CD4-positive, alpha-beta memory T cell (primary cell): Measurements from ENCODE around the gene COL13A1. TPM values are rescaled to one million over a fixed set of nuclear protein-coding genes. Genes with fewer than 3 reads are reported as not detected.

Experiments used
- CTCF ChIA-PET: fragments of 350-600 bp; sonication (Branson Sonifier 250); formaldehyde crosslinking; loops from one replicate; lab custom pipeline; 2021; ENCODE audit warnings: inconsistent platforms; ENCODE audit not compliant: partially characterized antibody; lab: Charles Lee
- POLR2A ChIA-PET: fragments of 350-600 bp; sonication (Branson Sonifier 250); formaldehyde crosslinking; loops from one replicate; lab custom pipeline; 2021; ENCODE audit not compliant: partially characterized antibody; lab: Charles Lee
- DNase-seq, 5 donors: peaks; one replicate each; pipeline versions ENCODE4 v3.0.0 to v3.0.0-alpha.2; 2020 to 2022; ENCODE audit warnings: mixed read lengths in 1 of 5
- H3K27ac ChIP-seq: one replicate; pipeline ENCODE4 v1.7.0; 2013; ENCODE audit warnings: low read depth, low read length
- H3K27me3 ChIP-seq: 2 replicates; pipeline ENCODE4 v1.7.0; 2013; ENCODE audit warnings: mild to moderate bottlenecking, low read length, moderate library complexity; ENCODE audit not compliant: insufficient read depth
- H3K36me3 ChIP-seq: 2 replicates; pipeline ENCODE4 v1.7.0; 2013; ENCODE audit warnings: mild to moderate bottlenecking, low read length, moderate library complexity; ENCODE audit not compliant: insufficient read depth
- H3K4me1 ChIP-seq: 2 replicates; pipeline ENCODE4 v1.7.0; 2013; ENCODE audit warnings: mild to moderate bottlenecking, low read length, moderate library complexity; ENCODE audit not compliant: insufficient read depth
- H3K4me3 ChIP-seq, 2 donors: one replicate each; pipeline ENCODE4 v1.7.0; 2013; ENCODE audit warnings: low read length in 2 of 2, mild to moderate bottlenecking in 1 of 2
- H3K9me3 ChIP-seq, 2 donors: one replicate each; pipeline ENCODE4 v1.7.0; 2013; ENCODE audit warnings: low read length in 2 of 2, control low read depth in 1 of 2; ENCODE audit not compliant: control insufficient read depth in 1 of 2
- H3K27ac Mint-ChIP-seq, 7 donors: one replicate each; pipeline ENCODE4 v1.8.0; 2020 to 2021; ENCODE audit warnings: mixed read lengths in 7 of 7, mild to moderate bottlenecking in 6 of 7, inconsistent platforms in 3 of 7, moderate library complexity in 3 of 7
- H3K27me3 Mint-ChIP-seq, 2 donors: one replicate each; pipeline ENCODE4 v1.8.0; 2020 to 2021; ENCODE audit warnings: mixed read lengths in 2 of 2
- H3K36me3 Mint-ChIP-seq, 2 donors: one replicate each; pipeline ENCODE4 v1.8.0; 2020 to 2021; ENCODE audit warnings: mixed read lengths in 2 of 2, inconsistent platforms in 1 of 2, mild to moderate bottlenecking in 1 of 2
- H3K4me1 Mint-ChIP-seq, 4 donors: one replicate each; pipeline ENCODE4 v1.8.0; 2020 to 2021; ENCODE audit warnings: mixed read lengths in 4 of 4, mild to moderate bottlenecking in 1 of 4
- H3K4me3 Mint-ChIP-seq, 8 donors: one replicate each; pipeline ENCODE4 v1.8.0; 2020 to 2021; ENCODE audit warnings: mixed read lengths in 8 of 8, mild to moderate bottlenecking in 7 of 8, moderate library complexity in 6 of 8, inconsistent platforms in 3 of 8
- H3K9me3 Mint-ChIP-seq, 8 donors: one replicate each; pipeline ENCODE4 v1.8.0; 2020 to 2021; ENCODE audit warnings: mixed read lengths in 8 of 8, mild to moderate bottlenecking in 5 of 8, inconsistent platforms in 3 of 8, moderate library complexity in 1 of 8
- intact Hi-C: fragments of 100-400 bp; cut with micrococcal nuclease; formaldehyde crosslinking; loops from one replicate; pipeline ENCODE4 v1.15.1; 2023
- polyA plus RNA-seq, 2 donors: library from polyadenylated mRNA; unstranded; fragments of 300-500 nt; fragmentation: Illumina TruSeq; gene quantifications; one replicate each; pipeline ENCODE4 v1.2.3, GENCODE V29; 2021
- total RNA-seq, 2 experiments: library from RNA; stranded (reverse); gene quantifications; one replicate each; pipeline ENCODE4 v1.2.3, GENCODE V29; 2021

COL13A1 gene
- total and polyA plus RNA-seq, 4 experiments from 2014 or later, result not detected

DNA sequence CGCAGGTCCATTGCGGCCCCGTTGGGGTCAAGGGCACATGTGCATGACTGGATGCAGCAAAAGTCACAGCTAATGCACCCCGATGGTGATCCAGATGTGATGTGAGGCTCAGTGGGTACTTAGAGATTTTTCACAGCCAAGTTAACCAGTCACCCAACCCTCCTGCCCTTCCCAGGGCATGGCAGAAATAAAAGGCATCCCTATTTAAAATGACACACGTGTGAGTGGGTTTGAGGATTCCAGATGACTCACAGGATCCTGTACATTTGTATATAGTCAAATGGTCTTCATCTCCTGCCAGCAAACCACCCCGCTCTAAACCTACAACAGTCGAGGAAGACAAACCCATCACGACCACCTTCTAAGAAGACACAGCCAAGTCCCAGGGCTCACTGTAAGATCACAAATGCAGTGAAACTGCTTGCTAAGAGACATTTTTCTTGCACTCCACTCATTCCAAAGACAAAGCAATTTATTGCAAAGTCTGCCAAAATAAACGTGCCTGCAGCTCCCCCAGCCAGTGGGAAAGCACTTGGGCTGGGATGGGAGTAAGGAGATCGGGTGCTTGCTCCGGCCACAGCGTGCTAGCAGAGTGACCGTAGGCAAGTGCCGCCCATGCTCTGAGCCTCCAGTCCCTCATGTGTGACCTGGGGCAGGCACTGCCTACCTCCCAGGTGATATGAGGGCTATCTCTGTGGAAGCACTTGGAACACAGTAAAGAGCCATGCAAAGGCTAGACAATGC lies 164.4 kb downstream of the COL13A1 start:
- Mint-ChIP-seq H3K27ac (peak overlapping the region in 1 of 7 donors; percentile 54), H3K9me3 (no peaks in the 10 kb centered on the region)
- intact Hi-C loops, result no loop called here

DNA sequence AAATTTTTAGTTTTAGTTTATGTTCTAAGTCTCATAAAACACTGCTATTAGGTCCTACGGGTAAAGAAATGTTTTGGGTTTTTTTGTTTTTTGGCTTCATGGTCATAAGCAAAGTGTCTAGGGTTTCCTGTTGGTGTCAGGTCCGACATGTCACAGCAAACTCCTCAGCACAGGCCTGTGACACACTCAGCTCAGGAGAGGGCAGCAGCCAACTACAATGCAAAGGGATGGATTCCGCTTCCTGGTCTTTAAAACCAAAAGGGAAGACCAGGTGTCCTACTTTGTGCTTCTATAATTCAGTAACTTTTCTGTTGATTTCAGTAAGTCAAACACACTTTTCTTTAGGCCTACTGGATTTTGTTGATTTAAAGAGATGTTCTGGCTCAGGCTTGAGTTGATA lies 167.1 kb downstream of the COL13A1 start:
- intact Hi-C loops, result no loop called here
- Histone ChIP-seq H3K27me3 (no peaks in the 10 kb centered on the region), H3K36me3 (no peaks in the 10 kb centered on the region), H3K9me3 (no peaks in the 10 kb centered on the region), H3K4me3 (no peak overlapping the region), H3K4me1 (no peaks in the 10 kb centered on the region), H3K27ac (no peak overlapping the region)
- no peaks in the 10 kb centered on the region for H3K4me1 Mint-ChIP-seq
- H3K36me3 Mint-ChIP-seq, result no peaks in the 10 kb centered on the region
- POLR2A ChIA-PET, result no interaction called here
- H3K4me3 Mint-ChIP-seq, result no peak overlapping the region
- CTCF ChIA-PET, result no interaction called here
- no peaks in the 10 kb centered on the region for H3K9me3 Mint-ChIP-seq
- H3K27me3 Mint-ChIP-seq, result peaks cover 25% of the 10 kb centered on the region in 2 donors
- DNase-seq, result no peak
- no peak overlapping the region for H3K27ac Mint-ChIP-seq

More for the DNA sequence above, 164.4 kb downstream of the COL13A1 start:
- H3K9me3 ChIP-seq, result no peaks in the 10 kb centered on the region
- no peaks in the 10 kb centered on the region for H3K36me3 Mint-ChIP-seq
- no peak for DNase-seq
- no peak overlapping the region for H3K4me3 ChIP-seq
- no peaks in the 10 kb centered on the region for H3K36me3 ChIP-seq
- ChIA-PET POLR2A (no interaction called here), CTCF (interaction anchor here (1.2 kb wide), 1 partner anchor 8 kb away, joined by 3 read pairs; no protein-coding TSS in a partner anchor)
- no peak overlapping the region for H3K4me3 Mint-ChIP-seq
- no peak overlapping the region for H3K27ac ChIP-seq
- no peaks in the 10 kb centered on the region for H3K4me1 ChIP-seq
- peaks cover 19 to 34% of the 10 kb centered on the region in 2 donors for H3K27me3 Mint-ChIP-seq
- H3K4me1 Mint-ChIP-seq, result no peaks in the 10 kb centered on the region
- H3K27me3 ChIP-seq, result no peaks in the 10 kb centered on the region

DNA sequence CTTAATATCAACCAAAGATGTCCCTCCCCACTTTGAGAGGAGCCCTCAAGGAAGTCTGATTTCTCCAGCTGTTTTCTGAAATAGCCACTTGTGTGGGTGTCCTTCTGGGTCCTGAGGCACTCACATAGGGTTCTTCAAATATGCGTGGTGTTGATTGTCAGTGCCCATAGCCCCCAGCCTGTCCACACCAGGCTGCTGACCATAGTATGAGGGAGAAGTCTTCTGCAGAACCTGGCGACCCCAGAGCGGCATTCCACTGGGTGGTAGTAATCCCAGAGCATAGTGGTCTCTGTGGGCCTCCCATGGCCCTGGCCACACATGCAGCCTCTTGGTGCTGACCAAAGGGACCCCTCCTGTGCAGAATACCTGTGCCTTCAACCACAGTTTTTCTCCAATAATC lies 168.3 kb downstream of the COL13A1 start:
- no peaks in the 10 kb centered on the region for H3K4me1 Mint-ChIP-seq
- Histone ChIP-seq H3K27ac (no peak overlapping the region), H3K4me3 (no peak overlapping the region), H3K4me1 (no peaks in the 10 kb centered on the region), H3K9me3 (no peaks in the 10 kb centered on the region), H3K36me3 (no peaks in the 10 kb centered on the region), H3K27me3 (no peaks in the 10 kb centered on the region)
- CTCF ChIA-PET, result no interaction called here
- H3K27me3 Mint-ChIP-seq, result peaks cover 31 to 32% of the 10 kb centered on the region in 2 donors
- no peaks in the 10 kb centered on the region for H3K9me3 Mint-ChIP-seq
- no peak for DNase-seq
- H3K36me3 Mint-ChIP-seq, result no peaks in the 10 kb centered on the region
- no peak overlapping the region for H3K27ac Mint-ChIP-seq
- POLR2A ChIA-PET, result no interaction called here
- no peak overlapping the region for H3K4me3 Mint-ChIP-seq
- intact Hi-C loops, result no loop called here

DNA sequence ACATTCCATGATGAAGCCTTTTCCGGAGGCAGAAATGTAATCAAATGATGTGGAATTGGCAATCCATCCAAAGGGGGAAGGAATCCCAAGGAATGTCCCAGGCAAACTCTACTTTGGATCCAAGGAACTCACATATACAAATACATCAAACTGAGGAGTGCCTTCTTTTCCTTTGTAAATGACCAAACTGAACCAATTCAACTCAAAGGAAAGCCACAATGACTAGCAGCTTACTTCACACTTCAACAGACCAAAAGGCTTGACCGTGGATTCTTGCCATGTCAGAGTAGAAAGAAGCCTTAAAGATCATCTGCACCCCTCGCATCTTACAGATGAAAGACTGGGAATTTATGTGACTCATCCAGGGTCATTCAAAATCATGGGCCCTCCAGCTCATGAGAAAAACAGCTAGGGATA lies 171.3 kb downstream of the COL13A1 start:
- H3K9me3 Mint-ChIP-seq, result peaks cover 0 to 16% (median 6%) of the 10 kb centered on the region in 8 donors
- Histone ChIP-seq H3K4me3 (no peak overlapping the region), H3K27me3 (no peaks in the 10 kb centered on the region), H3K27ac (no peak overlapping the region), H3K9me3 (no peaks in the 10 kb centered on the region), H3K36me3 (no peaks in the 10 kb centered on the region), H3K4me1 (no peaks in the 10 kb centered on the region)
- POLR2A ChIA-PET, result no interaction called here
- H3K27me3 Mint-ChIP-seq, result peaks cover 25 to 27% of the 10 kb centered on the region in 2 donors
- DNase-seq, result no peak
- H3K36me3 Mint-ChIP-seq, result no peaks in the 10 kb centered on the region
- CTCF ChIA-PET, result interaction anchor here (1.8 kb wide), 1 partner anchor 15 kb away, joined by 6 read pairs; no protein-coding TSS in a partner anchor
- H3K27ac Mint-ChIP-seq, result no peak overlapping the region
- peaks cover 0 to 5% (median 1%) of the 10 kb centered on the region in 4 donors for H3K4me1 Mint-ChIP-seq
- intact Hi-C loops, result no loop called here
- no peak overlapping the region for H3K4me3 Mint-ChIP-seq

DNA sequence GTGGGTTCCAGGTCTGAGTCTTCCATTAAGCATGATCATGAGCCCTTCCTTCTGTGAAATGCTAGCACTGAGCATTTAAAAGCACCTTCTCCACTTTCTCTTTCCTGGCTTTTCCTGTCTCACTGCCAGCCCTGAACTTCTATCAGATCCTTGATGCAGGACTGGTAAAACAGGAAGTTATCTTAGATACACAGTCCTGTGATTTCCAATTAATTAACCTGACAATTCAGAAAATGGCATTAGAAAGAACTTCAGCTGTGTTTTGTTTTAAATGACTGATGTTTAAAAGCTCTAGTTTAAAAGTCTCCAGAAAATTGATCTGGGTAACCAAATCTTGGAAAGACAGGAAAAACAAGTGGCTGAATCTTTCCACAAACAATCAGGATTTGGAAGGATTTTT lies 172.0 kb downstream of the COL13A1 start:
- Histone ChIP-seq H3K4me1 (no peaks in the 10 kb centered on the region), H3K27me3 (no peaks in the 10 kb centered on the region), H3K4me3 (no peak overlapping the region), H3K36me3 (no peaks in the 10 kb centered on the region), H3K27ac (no peak overlapping the region), H3K9me3 (no peaks in the 10 kb centered on the region)
- H3K27me3 Mint-ChIP-seq, result peaks cover 22 to 32% of the 10 kb centered on the region in 2 donors
- H3K27ac Mint-ChIP-seq, result no peak overlapping the region
- H3K4me1 Mint-ChIP-seq, result peaks cover 0 to 5% (median 1%) of the 10 kb centered on the region in 4 donors
- H3K36me3 Mint-ChIP-seq, result peaks cover 3% of the 10 kb centered on the region in 2 donors
- ChIA-PET POLR2A (no interaction called here), CTCF (interaction anchor here (0.6 to 1.8 kb wide), 2 partner anchors 14 to 16 kb away, joined by 3 to 6 read pairs; no protein-coding TSS in a partner anchor)
- no peak for DNase-seq
- no peak overlapping the region for H3K4me3 Mint-ChIP-seq
- peaks cover 2 to 23% (median 10%) of the 10 kb centered on the region in 8 donors for H3K9me3 Mint-ChIP-seq
- intact Hi-C loops, result no loop called here

DNA sequence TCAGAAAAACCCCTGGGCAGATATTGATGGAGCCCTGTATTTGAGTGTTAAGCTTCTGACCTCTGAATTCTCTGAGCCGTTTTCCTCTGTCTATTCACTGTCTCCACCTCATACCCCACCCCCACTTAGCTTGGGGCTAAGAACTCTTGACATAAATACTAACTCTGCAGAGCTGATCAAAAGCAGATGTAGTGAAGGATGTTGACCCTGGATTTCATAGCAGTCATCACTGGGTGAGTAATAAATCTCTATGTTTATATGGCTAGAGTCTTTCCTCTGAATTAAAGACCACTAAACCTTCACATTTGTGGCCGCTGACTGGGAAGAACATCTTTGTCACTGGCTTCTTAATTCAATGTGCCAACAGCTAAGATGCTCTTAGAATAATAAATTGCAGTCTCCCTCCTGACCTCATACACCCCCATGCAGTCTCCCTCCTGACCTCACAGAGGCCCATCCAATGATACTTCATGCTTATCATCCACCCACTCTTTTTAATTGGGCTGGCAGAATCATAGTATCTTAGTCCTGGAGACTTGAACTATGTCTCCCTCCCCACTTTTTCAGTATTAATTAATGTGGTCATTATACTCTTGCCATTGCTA lies 172.9 kb downstream of the COL13A1 start:
- Histone ChIP-seq H3K4me3 (no peak overlapping the region), H3K27me3 (no peaks in the 10 kb centered on the region), H3K4me1 (no peaks in the 10 kb centered on the region), H3K36me3 (no peaks in the 10 kb centered on the region), H3K9me3 (no peaks in the 10 kb centered on the region), H3K27ac (no peak overlapping the region)
- Mint-ChIP-seq H3K27me3 (peaks cover 16 to 35% of the 10 kb centered on the region in 2 donors), H3K9me3 (peaks cover 2 to 32% (median 16%) of the 10 kb centered on the region in 8 donors), H3K4me3 (no peak overlapping the region), H3K27ac (no peak overlapping the region), H3K4me1 (peaks cover 0 to 5% (median 1%) of the 10 kb centered on the region in 4 donors), H3K36me3 (peaks cover 3% of the 10 kb centered on the region in 2 donors)
- DNase-seq, result no peak
- intact Hi-C loops, result no loop called here
- ChIA-PET CTCF (interaction anchor here (2.0 kb wide), 1 partner anchor 16 kb away, joined by 8 read pairs; no protein-coding TSS in a partner anchor), POLR2A (no interaction called here)

DNA sequence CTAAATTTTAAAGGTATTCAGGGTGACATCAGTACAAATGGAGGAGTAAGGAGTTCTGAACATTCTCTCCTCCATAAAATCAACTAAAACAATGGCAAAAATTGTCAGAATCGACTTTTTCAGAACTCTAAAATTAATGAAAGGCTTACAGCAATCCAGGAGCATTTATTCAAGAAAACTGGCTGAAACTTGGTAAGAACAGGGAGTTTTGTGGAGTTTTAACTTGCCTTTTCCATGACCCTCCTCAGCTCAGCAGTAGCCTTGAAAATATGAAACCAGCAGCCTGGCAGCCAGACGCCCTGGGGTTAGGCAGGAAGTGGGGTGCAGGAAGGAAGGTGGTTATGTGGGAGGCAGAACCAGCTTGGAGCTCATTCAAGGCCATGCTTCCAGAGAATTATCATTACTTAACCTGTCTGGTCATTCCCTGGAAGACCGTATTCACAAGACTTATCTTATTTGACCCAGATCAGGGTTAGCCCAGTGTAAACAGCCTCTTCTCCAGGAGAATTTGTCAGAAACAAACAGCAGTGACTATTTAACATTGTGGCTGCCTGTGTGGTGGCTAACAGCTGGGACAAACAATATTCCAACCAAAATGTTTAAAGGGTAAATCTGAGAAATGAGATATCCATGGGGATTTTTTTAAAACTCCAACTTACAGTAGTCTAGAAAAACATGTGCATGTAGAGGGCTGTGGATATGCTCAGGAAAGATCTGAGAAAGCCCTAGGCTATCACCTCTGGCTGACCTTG lies 175.3 kb downstream of the COL13A1 start:
- Mint-ChIP-seq H3K4me3 (no peak overlapping the region), H3K9me3 (peaks cover 7 to 56% (median 35%) of the 10 kb centered on the region in 8 donors), H3K27me3 (peaks cover 28 to 38% of the 10 kb centered on the region in 2 donors), H3K36me3 (peaks cover 9 to 10% of the 10 kb centered on the region in 2 donors), H3K27ac (no peak overlapping the region), H3K4me1 (peaks cover 0 to 5% (median 1%) of the 10 kb centered on the region in 4 donors)
- no peaks in the 10 kb centered on the region for H3K4me1 ChIP-seq
- H3K4me3 ChIP-seq, result no peak overlapping the region
- H3K9me3 ChIP-seq, result peaks cover 0 to 10% of the 10 kb centered on the region in 2 donors
- no peak overlapping the region for H3K27ac ChIP-seq
- intact Hi-C loops, result no loop called here
- no peaks in the 10 kb centered on the region for H3K27me3 ChIP-seq
- ChIA-PET CTCF (interaction anchor here (0.8 kb wide), 1 partner anchor 18 kb away, joined by 3 read pairs; no protein-coding TSS in a partner anchor), POLR2A (no interaction called here)
- no peaks in the 10 kb centered on the region for H3K36me3 ChIP-seq
- DNase-seq, result no peak
